GM18867 (cell line): ENCODE data around the gene SIK3.
"Not testable (repeated sequence)": the region's sequence is repeated elsewhere in the genome, so short reads cannot be mapped to it uniquely, and the experiment has no call there.

ENCODE experiments used
- ATAC-seq: cut with Tn5 transposase; IDR thresholded peaks from one replicate; pipeline ENCODE4 v1.9.1; 2021; ENCODE audit warnings: mild to moderate bottlenecking, moderate library complexity; ENCODE audit not compliant: unreplicated experiment

SIK3 gene

GRCh38 chr11:116808262-116809175 lies 289.7 kb downstream of the SIK3 start:
- no peak for ATAC-seq

DNA sequence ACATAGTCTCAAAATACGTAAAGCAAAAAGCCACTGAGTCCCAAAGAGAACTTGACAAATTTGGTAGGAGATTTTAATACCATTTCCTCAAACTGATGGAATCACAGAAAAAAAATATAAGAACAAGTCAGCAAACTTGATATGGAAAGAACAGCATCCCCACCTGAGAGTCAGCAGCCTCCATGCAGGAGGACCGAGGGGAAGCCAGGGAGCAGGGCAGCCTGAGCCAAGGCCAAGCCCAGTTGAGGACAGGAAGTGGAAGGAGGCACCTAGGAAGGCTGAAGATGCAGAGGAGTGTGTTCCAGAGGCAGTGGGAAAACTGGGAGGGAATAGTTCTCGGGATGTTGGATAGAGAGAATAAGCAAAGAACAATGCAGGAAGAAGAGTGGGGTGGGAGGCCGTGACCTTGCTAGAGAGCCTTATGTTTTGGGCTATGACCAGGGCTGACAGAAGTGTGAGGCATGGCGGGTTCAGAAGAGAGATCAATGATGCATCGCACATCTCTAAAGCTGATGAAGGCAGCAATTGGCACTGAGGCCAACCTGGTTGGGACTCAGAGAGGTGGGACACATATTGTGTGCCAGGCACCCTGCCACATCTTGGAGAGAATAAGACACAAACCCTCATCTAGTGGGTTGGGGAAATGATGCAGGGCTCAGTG lies 290.5 kb downstream of the SIK3 start:
- no peak for ATAC-seq

DNA sequence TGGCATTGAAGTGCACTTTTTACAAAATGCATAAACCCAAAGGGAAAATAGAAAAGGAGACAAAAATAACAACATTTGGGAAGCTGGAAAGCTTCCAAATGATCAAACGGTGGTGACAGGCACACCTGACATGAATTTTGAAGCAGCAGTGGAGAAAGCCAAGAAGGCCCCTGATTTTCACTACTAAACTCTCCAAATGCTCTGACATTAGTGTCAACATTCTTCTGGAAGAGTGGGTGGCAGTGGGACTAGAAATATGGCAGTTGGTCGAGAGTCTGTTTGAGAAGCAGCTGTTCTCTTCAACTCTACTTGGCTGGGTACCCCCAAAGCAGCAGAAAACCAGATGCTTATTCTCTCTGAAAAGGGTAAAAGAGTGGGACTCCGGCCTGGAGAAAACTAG lies 294.2 kb downstream of the SIK3 start:
- no peak for ATAC-seq

GRCh38 chr11:116801662-116802061 lies 296.6 kb downstream of the SIK3 start:
- ATAC-seq: not testable (repeated sequence)

GRCh38 chr11:116800610-116801009 lies 297.6 kb downstream of the SIK3 start:
- no peak for ATAC-seq

- no peak for ATAC-seq
Measured at GRCh38 chr11:116798368-116798767, 299.9 kb downstream of the SIK3 start.

DNA sequence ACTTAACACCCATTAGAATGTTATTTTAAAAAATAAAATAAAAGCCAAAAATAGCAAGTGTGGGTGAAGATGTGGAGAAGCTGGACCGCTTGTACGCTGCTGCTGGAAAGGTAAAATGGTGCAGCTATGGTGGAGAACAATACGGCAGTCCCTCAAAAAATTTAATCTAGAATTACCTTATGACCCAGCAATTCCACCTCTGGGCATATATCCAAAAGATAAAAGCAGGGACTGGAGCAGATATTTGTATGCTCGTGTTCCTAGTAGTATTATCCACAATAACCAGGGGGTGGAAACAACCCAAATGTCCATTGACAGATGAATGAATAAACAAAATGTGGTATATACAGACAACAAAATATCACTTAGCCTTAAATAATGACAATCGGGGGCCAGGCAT lies 300.4 kb downstream of the SIK3 start:
- ATAC-seq: no peak

DNA sequence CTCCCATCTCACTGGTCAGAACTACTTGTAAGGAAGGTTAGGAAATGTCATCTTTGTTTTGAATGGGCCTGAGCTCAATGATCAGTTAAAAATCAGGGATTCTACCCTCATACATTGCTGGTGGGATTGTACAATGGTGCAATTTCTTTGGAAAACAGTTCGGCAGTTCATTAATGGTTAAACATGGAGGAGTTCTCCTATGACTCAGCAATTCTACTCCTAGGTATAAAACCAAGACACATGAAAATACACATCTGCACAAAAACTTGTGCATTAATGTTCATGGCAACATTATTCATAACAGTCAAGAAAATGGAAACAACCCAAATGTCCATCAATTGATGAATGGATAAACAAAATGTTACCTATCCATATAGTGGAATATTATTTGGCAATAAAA lies 301.7 kb downstream of the SIK3 start:
- no peak for ATAC-seq

GRCh38 chr11:116794851-116795250 lies 303.4 kb downstream of the SIK3 start:
- no peak for ATAC-seq

- no peak for ATAC-seq
Measured at GRCh38 chr11:116793772-116794097, 304.5 kb downstream of the SIK3 start.
